ENCODE data around the gene MED10. TPM values are rescaled to one million over a fixed set of nuclear protein-coding genes. Genes with fewer than 3 reads are reported as not detected.

MED10 gene
- total RNA-seq (10 to 100 TPM; 29.2 to 67.6 (median 37.3) TPM), polyA plus RNA-seq (10 to 100 TPM; 38.4 to 56.5 (median 46.2) TPM)

- WGBS, 2 donors: 0 to 1% methylated on average over 60 of the region's 60 CpGs
- peak within 1 kb of the TSS; percentile 89 to 94 (median 92) for H3K27ac ChIP-seq
- intact Hi-C loops (cut with DNase I): loop anchor here (2.0 to 10.0 kb wide), 7 partner anchors 39 to 953 kb away; partner anchors contain the start of genes ICE1, NSUN2, SRD5A1 and UBE2QL1
These were observed at the start of gene MED10 for GRCh38 chr5:6377905-6378765. Gene MED10 (minus strand): TSS chr5:6378547. CDS start chr5:6378483, 64 bp downstream.

GRCh38 chr5:6427694-6428093 lies 49.3 kb upstream of the MED10 start:
- Histone ChIP-seq H3K4me1 (peaks cover 0 to 13% (median 5%) of the 10 kb centered on the region in 4 donors), H3K36me3 (no peaks in the 10 kb centered on the region), H3K27me3 (no peaks in the 10 kb centered on the region), H3K4me3 (no peak overlapping the region), H3K27ac (no peak overlapping the region), H3K9me3 (no peaks in the 10 kb centered on the region)
- DNase-seq: no peak
- no peak for TF ChIP-seq EP300 (IDR thresholded peaks at IDR 0.05)
- no peak for TF ChIP-seq POLR2A (IDR thresholded peaks at IDR 0.05)
- TF ChIP-seq POLR2AphosphoS5 (IDR thresholded peaks at IDR 0.05): no peak
- no peak for TF ChIP-seq CTCF (IDR thresholded peaks at IDR 0.05)
- intact Hi-C loops (cut with DNase I): no loop called here
- 81 to 87% methylated on average over 4 of the region's 4 CpGs for WGBS, 2 donors

More at GRCh38 chr5:6377905-6378765, at the start of gene MED10:
- peaks cover 0 to 21% (median 19%) of the 10 kb centered on the region in 4 donors for H3K4me1 ChIP-seq
- TF ChIP-seq CTCF (IDR thresholded peaks at IDR 0.05): no peak
- no peak for TF ChIP-seq EP300 (IDR thresholded peaks at IDR 0.05)
- TF ChIP-seq POLR2A (IDR thresholded peaks at IDR 0.05): peak; percentile 68 to 69
- TF ChIP-seq POLR2AphosphoS5 (IDR thresholded peaks at IDR 0.05): peak; percentile 82 to 92 (median 86)
- peaks cover 11 to 38% (median 24%) of the 10 kb centered on the region in 4 donors for H3K36me3 ChIP-seq
- peak within 1 kb of the TSS; percentile 92 to 96 (median 94) for H3K4me3 ChIP-seq
- no peaks in the 10 kb centered on the region for H3K9me3 ChIP-seq
- peak; percentile 98 for DNase-seq
- no peaks in the 10 kb centered on the region for H3K27me3 ChIP-seq

- no peaks in the 10 kb centered on the region for H3K9me3 ChIP-seq
- peaks cover 0 to 10% (median 9%) of the 10 kb centered on the region in 4 donors for H3K4me1 ChIP-seq
- H3K4me3 ChIP-seq: no peak overlapping the region
- no peaks in the 10 kb centered on the region for H3K36me3 ChIP-seq
- DNase-seq: no peak
- no peaks in the 10 kb centered on the region for H3K27me3 ChIP-seq
- TF ChIP-seq CTCF (IDR thresholded peaks at IDR 0.05): no peak
- no peak for TF ChIP-seq POLR2AphosphoS5 (IDR thresholded peaks at IDR 0.05)
- TF ChIP-seq POLR2A (IDR thresholded peaks at IDR 0.05): no peak
- no peak for TF ChIP-seq EP300 (IDR thresholded peaks at IDR 0.05)
- intact Hi-C loops (cut with DNase I): no loop called here
- H3K27ac ChIP-seq: no peak overlapping the region
These were observed 46.4 kb upstream of the MED10 start for GRCh38 chr5:6424700-6425099.

GRCh38 chr5:6424110-6424659 lies 45.8 kb upstream of the MED10 start:
- 80 to 86% methylated on average over 8 of the region's 8 CpGs for WGBS, 2 donors
- no peaks in the 10 kb centered on the region for H3K9me3 ChIP-seq
- intact Hi-C loops (cut with DNase I): no loop called here

More at GRCh38 chr5:6424110-6424659, 45.8 kb upstream of the MED10 start:
- Histone ChIP-seq H3K4me3 (no peak overlapping the region), H3K36me3 (no peaks in the 10 kb centered on the region), H3K27me3 (no peaks in the 10 kb centered on the region), H3K4me1 (peaks cover 0 to 15% (median 14%) of the 10 kb centered on the region in 4 donors), H3K27ac (no peak overlapping the region)
- DNase-seq: no peak
- TF ChIP-seq CTCF (IDR thresholded peaks at IDR 0.05) (no peak), POLR2AphosphoS5 (IDR thresholded peaks at IDR 0.05) (no peak), EP300 (IDR thresholded peaks at IDR 0.05) (no peak), POLR2A (IDR thresholded peaks at IDR 0.05) (no peak)
